GM12878 (cell line): ENCODE results near the gene CHST15. TPM values are rescaled to one million over a fixed set of nuclear protein-coding genes. Genes with fewer than 3 reads are reported as not detected.

Experiments
- ATAC-seq: fragments of 200-7000 bp; cut with Tn5 transposase; 3 replicates; pipeline ENCODE4 v1.9.1; 2020; ENCODE audit warnings: mild to moderate bottlenecking, moderate library complexity
- BruUV-seq: library from RNA; stranded (reverse); fragments of 400-500 nt; replicated peaks from 2 replicates; lab custom pipeline; 2021; lab: Mats Ljungman, UMichigan
- CTCF ChIA-PET: fragments of 300-600 bp; sonication (Branson Sonifier 250); formaldehyde crosslinking; extraction: SDS; loops from one replicate; lab custom pipeline; 2021; ENCODE audit warnings: inconsistent platforms; lab: Yijun Ruan, JAX
- POLR2A ChIA-PET: fragments of 350-600 bp; formaldehyde crosslinking; extraction: SDS; loops from one replicate; lab custom pipeline; 2021; ENCODE audit warnings: inconsistent platforms; lab: Charles Lee
- RAD21 ChIA-PET: fragments of 300-600 bp; sonication (Branson Sonifier 250); formaldehyde crosslinking; loops from one replicate; lab custom pipeline; 2023; ENCODE audit warnings: antibody characterized with exemption; ENCODE audit not compliant: unreplicated experiment; lab: Charles Lee
- SMC1A ChIA-PET: fragments of 300-600 bp; sonication (Branson Sonifier 250); formaldehyde crosslinking; loops from one replicate; lab custom pipeline; 2023; ENCODE audit not compliant: unreplicated experiment, uncharacterized antibody; lab: Charles Lee
- DNase-seq: peaks from one replicate; pipeline ENCODE4 v3.0.0-alpha.2; 2011; ENCODE audit warnings: low read depth, low spot score
- FAIRE-seq: peaks from 3 replicates; lab custom pipeline; 2011; peaks lifted over from hg19 to GRCh38; lab: Jason Lieb, UNC
- H2AFZ ChIP-seq: 2 replicates; pipeline ENCODE4 v1.6.0; 2011; ENCODE audit warnings: low read depth, low read length, control low read depth; ENCODE audit not compliant: control insufficient read depth
- H3K27ac ChIP-seq: 2 replicates; pipeline ENCODE4 v1.5.1; 2011; ENCODE audit warnings: control low read depth; ENCODE audit not compliant: control insufficient read depth, insufficient read depth
- H3K27me3 ChIP-seq, 2 experiments: replicated peaks in 1 of 2; 2 replicates each; pipeline versions ENCODE4 v1.6.0 to v1.6.1; 2011; ENCODE audit warnings: low read length in 1 of 2; ENCODE audit not compliant: control insufficient read depth in 2 of 2, insufficient read depth in 2 of 2
- H3K36me3 ChIP-seq, 2 experiments: 2 replicates each; pipeline ENCODE4 v1.5.1; 2011; ENCODE audit warnings: low read length in 1 of 2; ENCODE audit not compliant: control insufficient read depth in 2 of 2, insufficient read depth in 2 of 2
- H3K4me1 ChIP-seq: 2 replicates; pipeline ENCODE4 v1.6.1; 2011; ENCODE audit warnings: mild to moderate bottlenecking, low read length, moderate library complexity, mixed read lengths; ENCODE audit not compliant: control insufficient read depth, insufficient read depth
- H3K4me2 ChIP-seq: 2 replicates; pipeline ENCODE4 v1.6.0; 2011; ENCODE audit warnings: control low read depth; ENCODE audit not compliant: control insufficient read depth, insufficient read depth
- H3K4me3 ChIP-seq: fragments of 200-600 bp; sonication (generic); 2 replicates; pipeline ENCODE4 v1.5.1; 2016
- H3K79me2 ChIP-seq: 2 replicates; pipeline ENCODE4 v1.6.0; 2011; ENCODE audit warnings: low read length; ENCODE audit not compliant: control insufficient read depth, insufficient read depth
- H3K9ac ChIP-seq: 2 replicates; pipeline ENCODE4 v1.8.0; 2011; ENCODE audit warnings: low read length, control low read depth, mixed read lengths; ENCODE audit not compliant: control insufficient read depth, insufficient read depth
- H3K9me3 ChIP-seq: replicated peaks from 3 replicates; pipeline ENCODE4 v1.5.1; 2011; ENCODE audit warnings: mild to moderate bottlenecking, low read length; ENCODE audit not compliant: control insufficient read depth, insufficient read depth
- H4K20me1 ChIP-seq: 2 replicates; pipeline ENCODE4 v1.6.0; 2011; ENCODE audit not compliant: control insufficient read depth, insufficient read depth
- MEF2A ChIP-seq: IDR thresholded peaks from 2 replicates; pipeline ENCODE4 v1.6.1; 2011; ENCODE audit warnings: low read depth, mild to moderate bottlenecking, low read length, moderate library complexity; ENCODE audit not compliant: insufficient read depth
- PAX5 ChIP-seq: IDR thresholded peaks from 2 replicates; pipeline ENCODE4 v1.6.1; 2011; ENCODE audit warnings: low read depth, low read length, borderline replicate concordance
- USF1 ChIP-seq: IDR thresholded peaks from 2 replicates; pipeline ENCODE4 v1.6.1; 2011; ENCODE audit warnings: borderline replicate concordance, low read depth, mild to moderate bottlenecking, moderate library complexity, mixed read lengths, low read length; ENCODE audit not compliant: insufficient read depth; ENCODE audit errors: extremely low read length
- ZNF592 ChIP-seq: fragments of 450-650 bp; IDR thresholded peaks from 2 replicates; pipeline ENCODE4 v1.6.1; 2017; ENCODE audit warnings: mild to moderate bottlenecking, moderate library complexity
- WGBS: methylation state at CpG from one replicate; pipeline ENCODE4 v1.1.6; 2016; ENCODE audit warnings: low lambda C conversion rate; ENCODE audit not compliant: insufficient replicate concordance, insufficient coverage; ENCODE audit errors: missing lambda C conversion rate; 5-methylcytosine and 5-hydroxymethylcytosine counted together
- in situ Hi-C: fragments of 300-500 bp; cut with MboI; formaldehyde crosslinking; loops from 9 replicates; pipeline ENCODE4 v1.14.3; 2018; ENCODE audit warnings: mixed read lengths
- intact Hi-C: fragments of 100-400 bp; cut with micrococcal nuclease; formaldehyde crosslinking; loops from one replicate; pipeline ENCODE4 v1.14.2; 2022; ENCODE audit not compliant: unreplicated experiment
- polyA plus RNA-seq, 11 experiments: library from polyadenylated mRNA; depleted of rRNA in 4 of 11; unstranded in 6 of 11; stranded (reverse) in 5 of 11; fragments of >200 nt; fragmentation: Nextera tagmentation in 4 of 11; fragmentation: Illumina TruSeq in 1 of 11; extraction: Ambion mirVana in 4 of 11; extraction: Trizol in 1 of 11; gene quantifications; 1 replicate in 1 of 11; 2 replicates in 10 of 11; pipeline versions ENCODE4 v1.2.1 to v1.2.3, GENCODE V29; 2011 to 2016; ENCODE audit warnings: inconsistent platforms in 2 of 11, missing spikeins in 2 of 11, low read depth in 1 of 11
- total RNA-seq, 4 experiments: library from RNA; depleted of rRNA in 3 of 4; stranded (reverse); fragments of >200 nt in 3 of 4; fragmentation: Illumina TruSeq in 1 of 4; extraction: Trizol in 1 of 4; gene quantifications; 2 replicates each; pipeline versions ENCODE4 v1.2.1 to v1.2.3, GENCODE V29; 2013 to 2021

The CHST15 gene
- total and polyA plus RNA-seq, 10 of the 15 experiments (the other 5 are each of a cell fraction or from before 2014, with no cell fraction given) = 0.02 to 0.53 (median 0.05) TPM; not detected in 1

- TF ChIP-seq MEF2A = no peak
- no peak for TF ChIP-seq PAX5
Measured at GRCh38 chr10:124119216-124119615, 25.8 kb upstream of the CHST15 start (continued).

- RAD21 ChIA-PET = no interaction called here
- Histone ChIP-seq H3K79me2 (no peaks in the 10 kb centered on the region), H3K36me3 (no peaks in the 10 kb centered on the region), H3K4me3 (no peak overlapping the region), H3K27ac (no peak overlapping the region), H3K27me3 (peaks cover 0 to 8% of the 10 kb centered on the region in 2 experiments; a peak in 2 of 4 replicates), H3K4me1 (peaks cover 5% of the 10 kb centered on the region; the same call in 1 of the 2 replicates), H3K4me2 (no peak overlapping the region), H2AFZ (no peak overlapping the region), H4K20me1 (no peaks in the 10 kb centered on the region), H3K9me3 (no peaks in the 10 kb centered on the region; the same call in 2 of the 3 replicates), H3K9ac (no peak overlapping the region)
- SMC1A ChIA-PET = no interaction called here
- TF ChIP-seq USF1 = no peak
- ATAC-seq (no peak), DNase-seq (no peak), FAIRE-seq (no peak)
- POLR2A ChIA-PET = no interaction called here
- in situ Hi-C loops = no loop called here
- CTCF ChIA-PET = no interaction called here
- BruUV-seq = no TSS peak
- intact Hi-C loops = loop anchor here (5.0 kb wide), 1 partner anchor 269 kb away; no protein-coding TSS in a partner anchor
- 52% methylated on average over 6 of the region's 6 CpGs for WGBS
Measured at GRCh38 chr10:124117833-124118232, 24.4 kb upstream of the CHST15 start.

GRCh38 chr10:124117511-124117785 is 24.1 kb upstream of the CHST15 start:
- Histone ChIP-seq H3K4me2 (no peak overlapping the region), H2AFZ (no peak overlapping the region), H3K27ac (no peak overlapping the region), H3K79me2 (no peaks in the 10 kb centered on the region), H3K36me3 (no peaks in the 10 kb centered on the region), H3K4me1 (peaks cover 5% of the 10 kb centered on the region; the same call in 1 of the 2 replicates), H3K9me3 (no peaks in the 10 kb centered on the region)
- DNase-seq (no peak), FAIRE-seq (no peak), ATAC-seq (no peak)
- in situ Hi-C loops (no loop called here), intact Hi-C loops (loop anchor here (5.0 kb wide), 1 partner anchor 270 kb away; no protein-coding TSS in a partner anchor)
- POLR2A ChIA-PET = no interaction called here
- 91% methylated on average over 5 of the region's 5 CpGs for WGBS
- BruUV-seq = no TSS peak
- SMC1A ChIA-PET = no interaction called here
- RAD21 ChIA-PET = no interaction called here
- TF ChIP-seq ZNF592 = no peak
- TF ChIP-seq, all 136 proteins: peak for 0
- no peak overlapping the region for H3K4me3 ChIP-seq
- no peak overlapping the region for H3K9ac ChIP-seq
- peaks cover 0 to 8% of the 10 kb centered on the region in 2 experiments; a peak in 2 of 4 replicates for H3K27me3 ChIP-seq
- H4K20me1 ChIP-seq = no peaks in the 10 kb centered on the region
- CTCF ChIA-PET = no interaction called here
